ENCODE results near the gene FTCD. TPM values are rescaled to one million over a fixed set of nuclear protein-coding genes. Genes with fewer than 3 reads are reported as not detected.

The FTCD gene
- total and polyA plus RNA-seq, 2 of the 8 experiments (the other 6 are each of a cell fraction or from before 2014, with no cell fraction given) = 3.3 to 4.9 TPM

GRCh38 chr21:46144464-46145070 lies 10.8 kb downstream of the FTCD start:
- Histone ChIP-seq H4K5ac (ENCODE audit: insufficient read length, low read depth, low read length) (no peak overlapping the region), H3K4ac (replicated peaks; ENCODE audit: insufficient read length, low read depth, low read length) (no peak overlapping the region), H3K36me3 (ENCODE audit: control insufficient read depth in 2 of 4, insufficient read depth in 4 of 4, low read length in 3 of 4) (no peaks in the 10 kb centered on the region; a peak in 1 of 8 replicates), H3K4me3 (ENCODE audit: extremely low read depth in 1 of 4, insufficient read depth in 2 of 4, low read depth in 3 of 4, low read length in 4 of 4) (no peak overlapping the region), H2BK20ac (ENCODE audit: low read length) (peak overlapping the region; percentile 72; the same call in 1 of the 2 replicates), H2BK120ac (replicated peaks; ENCODE audit: low read depth, low read length) (no peak overlapping the region), H3K23ac (ENCODE audit: insufficient read length) (no peak overlapping the region), H3K9me3 (ENCODE audit: insufficient read depth in 2 of 2, low read depth in 1 of 2, low read length in 1 of 2) (peaks cover 0 to 8% of the 10 kb centered on the region in 2 experiments; a peak in 1 of 4 replicates), H2BK12ac (ENCODE audit: low read depth, low read length) (no peak overlapping the region), H4K20me1 (replicated peaks in 1 of 2; ENCODE audit: control insufficient read depth in 1 of 2, insufficient read depth in 2 of 2, low read length in 2 of 2) (no peaks in the 10 kb centered on the region), H3K9ac (replicated peaks in 1 of 4; ENCODE audit: extremely low read depth in 1 of 4, low read depth in 3 of 4, low read length in 3 of 4) (no peak overlapping the region), H3K56ac (replicated peaks; ENCODE audit: insufficient read length, low read depth, low read length) (no peak overlapping the region), H2BK15ac (ENCODE audit: low read length) (0 out of 2 replicates have a peak overlapping the region, but pooled peaks have one; percentile 81), H3K14ac (ENCODE audit: insufficient read length) (no peak overlapping the region), H3K18ac (ENCODE audit: extremely low read depth, low read length) (no peak overlapping the region), H3K27ac (ENCODE audit: low read depth, low read length) (no peak overlapping the region), H3K79me2 (ENCODE audit: control insufficient read depth in 1 of 2, insufficient read depth in 2 of 2, low read length in 2 of 2) (no peaks in the 10 kb centered on the region), H3K79me1 (ENCODE audit: low read depth, low read length) (no peaks in the 10 kb centered on the region), H3K4me2 (ENCODE audit: insufficient read depth in 1 of 2, low read depth in 2 of 2, low read length in 2 of 2) (no peak overlapping the region), H2BK5ac (ENCODE audit: low read depth, low read length) (no peak overlapping the region), H4K8ac (ENCODE audit: extremely low read depth, insufficient read depth, low read length) (no peak overlapping the region), H3K27me3 (replicated peaks in 1 of 4; ENCODE audit: control insufficient read depth in 3 of 4, extremely low read depth in 1 of 4, insufficient read depth in 3 of 4, low read length in 3 of 4) (peaks cover 0 to 19% (median 6%) of the 10 kb centered on the region in 4 experiments; a peak in 4 of 7 replicates), H2AK5ac (ENCODE audit: low read depth, low read length) (no peak overlapping the region), H3K4me1 (replicated peaks in 1 of 4; ENCODE audit: control insufficient read depth in 3 of 4, insufficient read depth in 4 of 4, low read length in 3 of 4) (peaks cover 0 to 2% (median 0%) of the 10 kb centered on the region in 4 experiments; a peak in 3 of 7 replicates), H4K91ac (replicated peaks; ENCODE audit: insufficient read length, low read length) (no peak overlapping the region), H3K23me2 (ENCODE audit: low read depth, low read length) (no peaks in the 10 kb centered on the region), H2AFZ (ENCODE audit: low read length) (no peak overlapping the region)
- POLR2A ChIA-PET (ENCODE audit: partially characterized antibody) = no interaction called here
- FAIRE-seq (no peak), DNase-seq (ENCODE audit: low read depth in 1 of 2, low spot score in 2 of 2) (no peak)
- TF ChIP-seq KDM4A (IDR thresholded peaks at IDR 0.05; ENCODE audit: low read depth, low read length, severe bottlenecking) (no peak), ATF2 (IDR thresholded peaks at IDR 0.05; ENCODE audit: low read length) (no peak), CHD1 (IDR thresholded peaks at IDR 0.05; ENCODE audit: low read depth, low read length) (no peak), RAD21 (IDR thresholded peaks at IDR 0.05 in 1 of 2, conservative IDR thresholded peaks at IDR 0.05 in 1 of 2; ENCODE audit: low read depth in 2 of 2, low read length in 2 of 2) (no peak)
- 66% methylated on average over 4 of the region's 4 CpGs; no CpG with 5 or more reads in 1 of the 2 experiments for WGBS, 2 experiments (ENCODE audit: extremely low coverage in 1 of 2, insufficient coverage in 1 of 2, insufficient read length in 1 of 2, insufficient replicate concordance in 2 of 2, low coverage in 1 of 2, low lambda C conversion rate in 2 of 2, missing lambda C conversion rate in 1 of 2)
- CTCF ChIA-PET (ENCODE audit: partially characterized antibody) = interaction anchor here (1.0 to 4.1 kb wide), 6 partner anchors 14 to 192 kb away, joined by 3 to 47 read pairs (median 6); no protein-coding TSS in a partner anchor

All from H1 (cell line).